VCaP (cell line): ENCODE data around the gene PIGS.

Experiments
- H3K27ac ChIP-seq: fragments of 450-650 bp; 2 replicates; pipeline ENCODE4 v1.5.1; 2017
- CTCF ChIP-seq: fragments of 450-650 bp; conservative IDR thresholded peaks from 2 replicates; pipeline ENCODE4 v1.5.1; 2017; ENCODE audit warnings: mild to moderate bottlenecking, moderate library complexity

The PIGS gene

GRCh38 chr17:28578246-28579195, 7.2 kb upstream of the PIGS start:
- H3K27ac ChIP-seq: peak overlapping the region; percentile 62
- no peak for TF ChIP-seq CTCF

- no peak for TF ChIP-seq CTCF
- H3K27ac ChIP-seq: peak overlapping the region; percentile 62
Measured at GRCh38 chr17:28577466-28577824, 6.1 kb upstream of the PIGS start.

GRCh38 chr17:28576758-28577465, 5.6 kb upstream of the PIGS start, which contains the start of gene ALDOC:
TSS of gene ALDOC (minus strand) at chr17:28576895. CDS start at chr17:28575532, 1,363 bp downstream.
- no peak for TF ChIP-seq CTCF
- peak within 1 kb of the TSS; percentile 62 for H3K27ac ChIP-seq

- H3K27ac ChIP-seq: peak overlapping the region; percentile 62
Measured at GRCh38 chr17:28576016-28576415, 4.7 kb upstream of the PIGS start.

DNA sequence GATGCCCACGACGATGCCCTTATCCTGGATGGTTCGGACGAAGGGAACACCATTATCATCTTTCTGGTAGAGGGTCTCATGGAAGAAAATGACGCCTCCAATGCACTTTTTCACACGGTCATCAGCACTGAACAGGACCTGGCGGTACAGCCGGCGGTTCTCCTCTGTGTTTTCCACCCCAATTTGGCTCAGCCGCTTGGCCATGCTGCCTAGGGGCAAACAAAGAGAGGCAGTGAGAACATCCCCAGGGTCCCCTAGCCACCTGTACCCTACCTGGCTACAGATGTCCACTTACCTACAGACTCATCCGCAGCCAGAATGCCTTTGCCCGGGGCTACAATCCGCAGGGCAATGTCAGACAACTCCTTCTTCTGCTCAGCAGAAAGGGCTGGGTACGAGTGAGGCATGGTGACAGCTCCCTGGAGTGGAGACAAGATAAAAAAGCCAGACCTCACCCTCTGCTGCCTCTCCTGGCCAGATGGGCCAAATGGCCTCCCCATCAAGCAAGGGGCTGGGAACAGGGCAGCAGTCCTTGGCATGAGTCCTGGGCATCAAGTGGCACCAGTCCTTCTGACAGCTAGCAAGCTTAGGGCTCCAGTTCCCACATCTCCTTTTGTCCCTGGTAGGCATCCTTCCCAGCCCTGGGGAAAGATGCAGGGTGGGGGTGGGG, 3.9 kb upstream of the PIGS start:
- no peak overlapping the region; the same call in 1 of the 2 replicates for H3K27ac ChIP-seq
- TF ChIP-seq CTCF: no peak

DNA sequence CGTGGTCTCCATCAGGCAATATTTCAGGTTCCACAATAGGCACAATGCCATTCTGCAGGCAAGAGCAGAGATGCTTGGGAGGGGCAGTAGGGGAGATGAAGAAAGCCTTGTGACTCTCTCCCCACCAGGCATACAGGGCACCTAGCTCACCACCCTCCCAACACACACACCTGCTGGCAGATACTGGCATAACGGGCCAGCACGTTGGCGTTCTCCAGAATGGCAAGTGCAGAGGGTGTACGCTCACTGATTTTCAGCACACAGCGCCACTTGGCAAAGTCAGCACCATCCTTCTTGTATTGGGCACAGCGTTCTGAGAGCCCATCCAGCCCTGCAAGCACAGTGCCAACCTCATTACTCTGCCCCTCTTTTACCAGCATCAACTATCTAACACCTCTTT, 3.2 kb upstream of the PIGS start:
- H3K27ac ChIP-seq: no peak overlapping the region
- peak; percentile 27; the same call in 1 of the 2 replicates for TF ChIP-seq CTCF

DNA sequence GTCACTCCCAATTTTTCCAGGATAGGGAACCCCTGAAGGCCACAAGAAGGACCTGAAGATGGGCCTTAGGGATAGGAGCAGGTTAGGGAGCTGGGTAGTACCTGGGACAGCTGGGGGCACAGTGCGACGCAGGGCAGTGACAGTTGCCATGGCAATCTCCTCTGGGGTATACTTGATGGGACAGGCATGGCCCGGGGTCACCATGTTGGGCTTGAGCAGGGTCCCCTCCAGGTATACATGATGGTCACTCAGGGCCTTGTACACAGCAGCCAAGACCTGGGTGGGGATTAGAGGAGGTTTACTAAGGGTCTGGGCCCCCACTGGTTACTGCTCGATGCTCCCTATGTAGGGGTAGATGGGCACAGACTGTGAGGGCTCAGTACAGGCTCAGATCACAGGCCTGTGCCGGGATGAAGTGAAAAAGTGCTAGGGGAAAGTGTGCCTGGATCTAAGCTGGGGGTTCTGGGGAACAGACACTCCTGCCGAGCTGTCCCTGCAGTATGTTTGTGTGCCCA, 2.7 kb upstream of the PIGS start:
- H3K27ac ChIP-seq: no peak overlapping the region
- no peak for TF ChIP-seq CTCF
